Panc1 (cell line): ENCODE measurements around the gene C11orf21. TPM values are rescaled to one million over a fixed set of nuclear protein-coding genes. Genes with fewer than 3 reads are reported as not detected.

Source experiments
- ATAC-seq: fragments of 200-7000 bp; cut with Tn5 transposase; 2 replicates; pipeline ENCODE4 v1.9.1; 2020; ENCODE audit warnings: mild to moderate bottlenecking, moderate library complexity
- BruUV-seq: library from RNA; stranded (reverse); fragments of 400-500 nt; replicated peaks from 2 replicates; lab custom pipeline; 2021; lab: Mats Ljungman, UMichigan
- CTCF ChIA-PET: fragments of 300-600 bp; sonication (Branson Sonifier 250); formaldehyde crosslinking; loops from one replicate; lab custom pipeline; 2022; ENCODE audit warnings: antibody characterized with exemption; lab: Charles Lee
- POLR2A ChIA-PET: fragments of 300-600 bp; sonication (Branson Sonifier 250); formaldehyde crosslinking; loops from one replicate; lab custom pipeline; 2022; ENCODE audit warnings: antibody characterized with exemption; lab: Charles Lee
- DNase-seq: peaks from one replicate; pipeline ENCODE4 v3.0.0-alpha.2; 2010; ENCODE audit warnings: low read depth, low spot score
- H3K27ac ChIP-seq: 2 replicates; pipeline ENCODE4 v1.5.1; 2011; ENCODE audit warnings: mild to moderate bottlenecking, low read length, inconsistent platforms
- H3K27me3 ChIP-seq: fragments of 200-500 bp; sonication (Bioruptor generic); 2 replicates; pipeline ENCODE4 v1.6.0; 2014; ENCODE audit warnings: low read length, inconsistent platforms; ENCODE audit not compliant: control insufficient read depth, insufficient read depth
- H3K36me3 ChIP-seq: fragments of 200-500 bp; sonication (Bioruptor generic); 2 replicates; pipeline ENCODE4 v1.5.1; 2014; ENCODE audit warnings: inconsistent platforms, mild to moderate bottlenecking, low read length, moderate library complexity; ENCODE audit not compliant: control insufficient read depth, insufficient read depth
- H3K4me1 ChIP-seq: 2 replicates; pipeline ENCODE4 v1.5.1; 2011; ENCODE audit warnings: inconsistent platforms, mild to moderate bottlenecking, low read length, moderate library complexity; ENCODE audit not compliant: control insufficient read depth, insufficient read depth
- H3K4me3 ChIP-seq, 2 experiments: 2 replicates each; pipeline ENCODE4 v1.5.1; 2011 to 2012; ENCODE audit warnings: low read depth in 2 of 2, low read length in 2 of 2, mild to moderate bottlenecking in 2 of 2, inconsistent platforms in 1 of 2, moderate library complexity in 1 of 2
- H3K9me3 ChIP-seq: fragments of 200-500 bp; sonication (Bioruptor generic); 2 replicates; pipeline ENCODE4 v1.5.1; 2014; ENCODE audit warnings: low read depth, mild to moderate bottlenecking, inconsistent platforms, low read length, moderate library complexity; ENCODE audit not compliant: control insufficient read depth, insufficient read depth
- POLR2AphosphoS5 ChIP-seq: IDR thresholded peaks from 2 replicates; pipeline ENCODE4 v1.6.1; 2012; ENCODE audit warnings: mild to moderate bottlenecking, low read depth, low read length, moderate library complexity
- SIN3A ChIP-seq: IDR thresholded peaks from 2 replicates; pipeline ENCODE4 v1.6.1; 2012; ENCODE audit warnings: low read depth, mild to moderate bottlenecking, low read length, moderate library complexity, borderline replicate concordance; ENCODE audit not compliant: insufficient read depth
- TCF7L2 ChIP-seq: IDR thresholded peaks from 2 replicates; pipeline ENCODE4 v1.6.1; 2011; ENCODE audit warnings: mild to moderate bottlenecking, low read depth, low read length, inconsistent platforms
- in situ Hi-C: cut with HindIII; loops from 2 replicates; pipeline ENCODE4 v1.10.0; 2016; ENCODE audit warnings: low sequenced_read_pairs, low pct_unique_long_range_greater_than_20kb
- intact Hi-C: fragments of 100-400 bp; cut with micrococcal nuclease; formaldehyde crosslinking; loops from one replicate; pipeline ENCODE4 v1.10.0; 2022; ENCODE audit not compliant: unreplicated experiment
- total RNA-seq: library from RNA; stranded (reverse); gene quantifications from one replicate; pipeline ENCODE4 v1.2.1, GENCODE V29; 2021; ENCODE audit not compliant: unreplicated experiment
- TF ChIP-seq, protein P1 (sequence below), 2 experiments: IDR thresholded peaks; 2 replicates each; pipeline ENCODE4 v1.6.1; 2011 to 2012; ENCODE audit warnings: low read depth in 2 of 2, control low read depth in 1 of 2, low read length in 1 of 2, mild to moderate bottlenecking in 1 of 2, moderate library complexity in 1 of 2; ENCODE audit not compliant: insufficient read depth in 1 of 2
- TF ChIP-seq, protein P2 (sequence below): fragments of 450-650 bp; IDR thresholded peaks from 2 replicates; pipeline ENCODE4 v1.5.1; 2017; ENCODE audit warnings: mild to moderate bottlenecking

C11orf21 gene
- total RNA-seq, 1 experiment from 2014 or later = 0.31 TPM

DNA sequence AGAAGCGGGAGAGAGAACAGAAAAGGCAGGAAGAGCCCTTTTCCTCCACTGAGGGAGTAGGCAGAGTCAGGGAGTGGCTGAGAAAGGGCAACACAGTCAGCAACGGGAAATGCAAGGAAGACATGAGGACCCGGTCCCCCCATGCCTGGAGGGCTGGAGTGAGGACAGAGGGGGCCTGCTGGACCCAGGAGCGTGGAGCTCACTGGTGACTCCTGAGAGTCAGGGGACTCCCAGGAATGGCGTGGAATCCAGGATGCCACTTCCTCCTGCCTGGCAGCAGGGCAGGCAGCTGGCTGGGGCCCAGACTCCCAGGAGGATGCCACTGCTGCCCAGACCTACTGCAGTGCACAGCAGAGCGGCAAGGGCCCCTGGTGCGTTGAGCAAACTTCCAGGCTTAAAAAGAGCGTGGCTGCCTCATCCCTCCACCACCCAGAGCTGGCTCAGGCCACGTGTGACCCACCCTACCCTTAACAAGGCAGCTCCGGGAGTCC, 11.3 kb downstream of the C11orf21 start:
- DNase-seq = no peak
- peaks cover 4% of the 10 kb centered on the region; the same call in 1 of the 2 replicates for H3K27me3 ChIP-seq
- intact Hi-C loops = no loop called here
- TF ChIP-seq SIN3A (no peak), TCF7L2 (no peak), POLR2AphosphoS5 (no peak)
- TF ChIP-seq, protein P1, sequence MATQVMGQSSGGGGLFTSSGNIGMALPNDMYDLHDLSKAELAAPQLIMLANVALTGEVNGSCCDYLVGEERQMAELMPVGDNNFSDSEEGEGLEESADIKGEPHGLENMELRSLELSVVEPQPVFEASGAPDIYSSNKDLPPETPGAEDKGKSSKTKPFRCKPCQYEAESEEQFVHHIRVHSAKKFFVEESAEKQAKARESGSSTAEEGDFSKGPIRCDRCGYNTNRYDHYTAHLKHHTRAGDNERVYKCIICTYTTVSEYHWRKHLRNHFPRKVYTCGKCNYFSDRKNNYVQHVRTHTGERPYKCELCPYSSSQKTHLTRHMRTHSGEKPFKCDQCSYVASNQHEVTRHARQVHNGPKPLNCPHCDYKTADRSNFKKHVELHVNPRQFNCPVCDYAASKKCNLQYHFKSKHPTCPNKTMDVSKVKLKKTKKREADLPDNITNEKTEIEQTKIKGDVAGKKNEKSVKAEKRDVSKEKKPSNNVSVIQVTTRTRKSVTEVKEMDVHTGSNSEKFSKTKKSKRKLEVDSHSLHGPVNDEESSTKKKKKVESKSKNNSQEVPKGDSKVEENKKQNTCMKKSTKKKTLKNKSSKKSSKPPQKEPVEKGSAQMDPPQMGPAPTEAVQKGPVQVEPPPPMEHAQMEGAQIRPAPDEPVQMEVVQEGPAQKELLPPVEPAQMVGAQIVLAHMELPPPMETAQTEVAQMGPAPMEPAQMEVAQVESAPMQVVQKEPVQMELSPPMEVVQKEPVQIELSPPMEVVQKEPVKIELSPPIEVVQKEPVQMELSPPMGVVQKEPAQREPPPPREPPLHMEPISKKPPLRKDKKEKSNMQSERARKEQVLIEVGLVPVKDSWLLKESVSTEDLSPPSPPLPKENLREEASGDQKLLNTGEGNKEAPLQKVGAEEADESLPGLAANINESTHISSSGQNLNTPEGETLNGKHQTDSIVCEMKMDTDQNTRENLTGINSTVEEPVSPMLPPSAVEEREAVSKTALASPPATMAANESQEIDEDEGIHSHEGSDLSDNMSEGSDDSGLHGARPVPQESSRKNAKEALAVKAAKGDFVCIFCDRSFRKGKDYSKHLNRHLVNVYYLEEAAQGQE (IDR thresholded peaks at IDR 0.05; ENCODE audit: insufficient read depth in 1 of 2, low read depth in 2 of 2, low read length in 1 of 2) = no peak
- TF ChIP-seq, protein P2, sequence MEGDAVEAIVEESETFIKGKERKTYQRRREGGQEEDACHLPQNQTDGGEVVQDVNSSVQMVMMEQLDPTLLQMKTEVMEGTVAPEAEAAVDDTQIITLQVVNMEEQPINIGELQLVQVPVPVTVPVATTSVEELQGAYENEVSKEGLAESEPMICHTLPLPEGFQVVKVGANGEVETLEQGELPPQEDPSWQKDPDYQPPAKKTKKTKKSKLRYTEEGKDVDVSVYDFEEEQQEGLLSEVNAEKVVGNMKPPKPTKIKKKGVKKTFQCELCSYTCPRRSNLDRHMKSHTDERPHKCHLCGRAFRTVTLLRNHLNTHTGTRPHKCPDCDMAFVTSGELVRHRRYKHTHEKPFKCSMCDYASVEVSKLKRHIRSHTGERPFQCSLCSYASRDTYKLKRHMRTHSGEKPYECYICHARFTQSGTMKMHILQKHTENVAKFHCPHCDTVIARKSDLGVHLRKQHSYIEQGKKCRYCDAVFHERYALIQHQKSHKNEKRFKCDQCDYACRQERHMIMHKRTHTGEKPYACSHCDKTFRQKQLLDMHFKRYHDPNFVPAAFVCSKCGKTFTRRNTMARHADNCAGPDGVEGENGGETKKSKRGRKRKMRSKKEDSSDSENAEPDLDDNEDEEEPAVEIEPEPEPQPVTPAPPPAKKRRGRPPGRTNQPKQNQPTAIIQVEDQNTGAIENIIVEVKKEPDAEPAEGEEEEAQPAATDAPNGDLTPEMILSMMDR = no peak
- peaks cover 9% of the 10 kb centered on the region for H3K4me1 ChIP-seq
- no peak overlapping the region for H3K27ac ChIP-seq
- no peak overlapping the region for H3K4me3 ChIP-seq
- no TSS peak for BruUV-seq
- no peaks in the 10 kb centered on the region for H3K36me3 ChIP-seq
- POLR2A ChIA-PET = no interaction called here
- ATAC-seq = peak; percentile 88
- in situ Hi-C loops = no loop called here
- CTCF ChIA-PET = interaction anchor here (0.6 kb wide), 1 partner anchor 141 kb away, joined by 9 read pairs; no protein-coding TSS in a partner anchor
- H3K9me3 ChIP-seq = no peaks in the 10 kb centered on the region

DNA sequence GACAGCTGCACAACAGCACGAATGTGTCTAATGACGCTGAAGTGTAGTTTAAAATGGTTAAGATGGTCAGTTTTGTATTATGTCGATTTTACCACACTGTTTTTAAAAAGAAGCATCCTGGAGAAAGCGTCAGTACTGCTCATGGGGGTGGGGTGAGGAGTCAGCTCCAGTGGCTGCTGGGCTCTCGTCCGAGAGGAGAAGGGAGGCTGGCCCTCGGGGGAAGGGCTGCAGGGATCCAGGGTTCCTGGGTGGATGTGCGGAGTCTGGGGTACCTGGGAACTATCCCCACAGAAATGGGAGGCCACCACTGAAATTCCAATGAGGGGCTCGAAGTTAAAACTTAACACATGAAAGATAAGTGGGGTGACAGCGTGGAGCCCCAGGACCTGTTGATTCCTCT, 11.9 kb downstream of the C11orf21 start:
- intact Hi-C loops = no loop called here
- Histone ChIP-seq H3K9me3 (no peaks in the 10 kb centered on the region), H3K27ac (no peak overlapping the region), H3K27me3 (0 out of 2 replicates have a peak, but pooled peaks cover 2% of the 10 kb centered on the region), H3K4me1 (peaks cover 9% of the 10 kb centered on the region), H3K36me3 (no peaks in the 10 kb centered on the region), H3K4me3 (no peak overlapping the region)
- in situ Hi-C loops = no loop called here
- DNase-seq (no peak), ATAC-seq (no peak)
- TF ChIP-seq, protein P2 = no peak
- TF ChIP-seq POLR2AphosphoS5 = no peak
- ChIA-PET CTCF (no interaction called here), POLR2A (no interaction called here)
- BruUV-seq = no TSS peak
